Esophagus squamous epithelium (tissue), 5 donors: ENCODE measurements around the gene PINLYP. TPM values are rescaled to one million over a fixed set of nuclear protein-coding genes. Genes with fewer than 3 reads are reported as not detected.

ENCODE experiments used
- DNase-seq: peaks from one replicate; lab custom pipeline; 2025; lab: John Stamatoyannopoulos, UW
- H3K27ac ChIP-seq, 4 donors: fragments of 200-600 bp; sonication (generic); one replicate each; pipeline ENCODE4 v1.5.1; 2016 to 2019; ENCODE audit warnings: mild to moderate bottlenecking in 1 of 4
- H3K27me3 ChIP-seq, 4 donors: fragments of 200-600 bp; sonication (generic); 1 replicate in 3 of 4; 2 replicates in 1 of 4; pipeline versions ENCODE4 v1.5.1 to v1.6.0; 2017 to 2021; ENCODE audit warnings: antibody characterized with exemption in 1 of 4
- H3K36me3 ChIP-seq, 3 donors: fragments of 200-600 bp; sonication (generic); one replicate each; pipeline ENCODE4 v1.5.1; 2016 to 2019
- H3K4me1 ChIP-seq, 3 donors: fragments of 200-600 bp; sonication (generic); one replicate each; pipeline ENCODE4 v1.5.1; 2017 to 2019
- H3K4me3 ChIP-seq, 4 donors: fragments of 200-600 bp; sonication (generic); 1 replicate in 3 of 4; 2 replicates in 1 of 4; pipeline ENCODE4 v1.5.1; 2016 to 2019; ENCODE audit warnings: mild to moderate bottlenecking in 2 of 4, moderate library complexity in 1 of 4
- H3K9me3 ChIP-seq, 3 donors: fragments of 200-600 bp; sonication (generic); one replicate each; pipeline ENCODE4 v1.5.1; 2016 to 2019
- CTCF ChIP-seq, 6 experiments: fragments of 450-650 bp in 4 of 6; fragments of 200-600 bp in 2 of 6; sonication (generic) in 2 of 6; IDR thresholded peaks; one replicate each; pipeline ENCODE4 v1.5.1; 2016 to 2019; ENCODE audit warnings: antibody characterized with exemption in 6 of 6, mild to moderate bottlenecking in 4 of 6, moderate library complexity in 4 of 6
- POLR2A ChIP-seq, 4 donors: fragments of 450-650 bp; IDR thresholded peaks; one replicate each; pipeline ENCODE4 v1.6.1; 2017; ENCODE audit warnings: antibody characterized with exemption in 4 of 4, mild to moderate bottlenecking in 4 of 4, moderate library complexity in 3 of 4
- WGBS, 2 donors: methylation state at CpG; one replicate each; pipeline ENCODE4 v1.1.5; 2018; 5-methylcytosine and 5-hydroxymethylcytosine counted together
- intact Hi-C: fragments of 100-400 bp; cut with DNase I; formaldehyde crosslinking; loops from one replicate; pipeline ENCODE4 v1.15.0; 2022
- total RNA-seq, 4 donors: library from RNA; depleted of rRNA; stranded (reverse); fragments of >200 nt; gene quantifications; one replicate each; pipeline ENCODE4 v1.1.0, GENCODE V29; 2016
- donor health status: DM: yes; HTN: yes; CAD: no.

Gene PINLYP
- total RNA-seq, 4 donors from 2014 or later: 1.9 to 23.3 (median 9.3) TPM

- no peak for DNase-seq
- Histone ChIP-seq H3K27me3 (no peaks in the 10 kb centered on the region), H3K36me3 (peaks cover 9 to 96% (median 37%) of the 10 kb centered on the region in 3 donors), H3K9me3 (no peaks in the 10 kb centered on the region), H3K4me3 (no peak overlapping the region), H3K4me1 (no peaks in the 10 kb centered on the region), H3K27ac (no peak overlapping the region)
- no peak for TF ChIP-seq CTCF (IDR thresholded peaks at IDR 0.05)
- TF ChIP-seq POLR2A (IDR thresholded peaks at IDR 0.05): no peak
- WGBS, 2 donors: 88 to 91% methylated on average over 8 to 15 of the region's 15 CpGs
- intact Hi-C loops: no loop called here
Observed at GRCh38 chr19:43554317-43554895, 21.2 kb upstream of the PINLYP start.

GRCh38 chr19:43555185-43555770 lies 20.3 kb upstream of the PINLYP start:
- no peaks in the 10 kb centered on the region for H3K27me3 ChIP-seq
- no peaks in the 10 kb centered on the region for H3K4me1 ChIP-seq
- DNase-seq: no peak
- no peak overlapping the region for H3K27ac ChIP-seq
- intact Hi-C loops: no loop called here
- no peak overlapping the region for H3K4me3 ChIP-seq
- H3K9me3 ChIP-seq: no peaks in the 10 kb centered on the region
- peaks cover 9 to 96% (median 37%) of the 10 kb centered on the region in 3 donors for H3K36me3 ChIP-seq
- TF ChIP-seq CTCF (IDR thresholded peaks at IDR 0.05) (peak in 5 of 6 experiments; percentile 42 to 72 (median 59)), POLR2A (IDR thresholded peaks at IDR 0.05) (no peak)
- WGBS, 2 donors: 38% methylated on average over 8 of the region's 8 CpGs

GRCh38 chr19:43560687-43561086 lies 14.9 kb upstream of the PINLYP start:
- WGBS, 2 donors: 75 to 76% methylated on average over 4 to 6 of the region's 6 CpGs
- intact Hi-C loops: no loop called here
- no peaks in the 10 kb centered on the region for H3K9me3 ChIP-seq
- peaks cover 5 to 65% (median 6%) of the 10 kb centered on the region in 3 donors for H3K36me3 ChIP-seq
- no peak overlapping the region for H3K27ac ChIP-seq
- H3K4me3 ChIP-seq: no peak overlapping the region
- TF ChIP-seq CTCF (IDR thresholded peaks at IDR 0.05): no peak
- no peak for TF ChIP-seq POLR2A (IDR thresholded peaks at IDR 0.05)
- H3K27me3 ChIP-seq: no peaks in the 10 kb centered on the region
- no peak for DNase-seq
- peaks cover 5 to 12% (median 5%) of the 10 kb centered on the region in 3 donors for H3K4me1 ChIP-seq

GRCh38 chr19:43561139-43561970 lies 14.2 kb upstream of the PINLYP start:
- H3K9me3 ChIP-seq: no peaks in the 10 kb centered on the region
- no peak overlapping the region for H3K4me3 ChIP-seq
- 95 to 98% methylated on average over 12 of the region's 12 CpGs for WGBS, 2 donors
- H3K36me3 ChIP-seq: peaks cover 5 to 59% (median 6%) of the 10 kb centered on the region in 3 donors
- TF ChIP-seq POLR2A (IDR thresholded peaks at IDR 0.05) (no peak), CTCF (IDR thresholded peaks at IDR 0.05) (no peak)
- no peak for DNase-seq
- intact Hi-C loops: no loop called here
- H3K4me1 ChIP-seq: peaks cover 5 to 12% (median 5%) of the 10 kb centered on the region in 3 donors
- no peaks in the 10 kb centered on the region for H3K27me3 ChIP-seq
- no peak overlapping the region for H3K27ac ChIP-seq
